Tibial artery (tissue), 4 donors: ENCODE results near the gene ADAD2.
"Not testable (repeated sequence)": the region's sequence is repeated elsewhere in the genome, so short reads cannot be mapped to it uniquely, and the experiment has no call there.

Experiments
- DNase-seq, 2 donors: peaks; one replicate each; pipeline ENCODE4 v3.0.0-alpha.2; 2019
- H3K27ac ChIP-seq, 2 donors: fragments of 200-600 bp; sonication (generic) in 1 of 2; 1 replicate in 1 of 2; 2 replicates in 1 of 2; pipeline ENCODE4 v1.5.1; 2018 to 2019; ENCODE audit warnings: mild to moderate bottlenecking in 1 of 2
- H3K27me3 ChIP-seq, 2 donors: fragments of 200-600 bp; sonication (generic) in 1 of 2; one replicate each; pipeline versions ENCODE4 v1.5.1 to v1.6.0; 2016 to 2019
- H3K36me3 ChIP-seq, 3 donors: fragments of 200-600 bp; sonication (generic) in 2 of 3; one replicate each; pipeline ENCODE4 v1.5.1; 2016 to 2019; ENCODE audit warnings: mild to moderate bottlenecking in 2 of 3
- H3K4me1 ChIP-seq, 4 donors: fragments of 200-600 bp; sonication (generic) in 2 of 4; 1 replicate in 3 of 4; 2 replicates in 1 of 4; pipeline ENCODE4 v1.5.1; 2016 to 2019
- H3K4me3 ChIP-seq, 2 donors: fragments of 200-600 bp; sonication (generic) in 1 of 2; 1 replicate in 1 of 2; 2 replicates in 1 of 2; pipeline ENCODE4 v1.5.1; 2018 to 2019; ENCODE audit warnings: mild to moderate bottlenecking in 2 of 2
- H3K9me3 ChIP-seq, 3 donors: fragments of 200-600 bp; sonication (generic) in 1 of 3; one replicate each; pipeline ENCODE4 v1.5.1; 2016 to 2019
- intact Hi-C: fragments of 100-400 bp; cut with DNase I; formaldehyde crosslinking; loops from one replicate; pipeline ENCODE4 v1.15.0; 2023; ENCODE audit warnings: low total_unique reads
- TF ChIP-seq, protein P1 (sequence below), 2 experiments: fragments of 200-600 bp in 1 of 2; fragments of 450-650 bp in 1 of 2; IDR thresholded peaks; one replicate each; pipeline ENCODE4 v1.5.1; 2017 to 2019; ENCODE audit warnings: antibody characterized with exemption in 2 of 2, mild to moderate bottlenecking in 1 of 2, moderate library complexity in 1 of 2

Gene ADAD2

GRCh38 chr16:84198401-84198800, 7.4 kb downstream of the ADAD2 start:
- no peak overlapping the region for H3K27ac ChIP-seq
- no peak for DNase-seq
- no peak overlapping the region for H3K4me3 ChIP-seq
- TF ChIP-seq, protein P1, sequence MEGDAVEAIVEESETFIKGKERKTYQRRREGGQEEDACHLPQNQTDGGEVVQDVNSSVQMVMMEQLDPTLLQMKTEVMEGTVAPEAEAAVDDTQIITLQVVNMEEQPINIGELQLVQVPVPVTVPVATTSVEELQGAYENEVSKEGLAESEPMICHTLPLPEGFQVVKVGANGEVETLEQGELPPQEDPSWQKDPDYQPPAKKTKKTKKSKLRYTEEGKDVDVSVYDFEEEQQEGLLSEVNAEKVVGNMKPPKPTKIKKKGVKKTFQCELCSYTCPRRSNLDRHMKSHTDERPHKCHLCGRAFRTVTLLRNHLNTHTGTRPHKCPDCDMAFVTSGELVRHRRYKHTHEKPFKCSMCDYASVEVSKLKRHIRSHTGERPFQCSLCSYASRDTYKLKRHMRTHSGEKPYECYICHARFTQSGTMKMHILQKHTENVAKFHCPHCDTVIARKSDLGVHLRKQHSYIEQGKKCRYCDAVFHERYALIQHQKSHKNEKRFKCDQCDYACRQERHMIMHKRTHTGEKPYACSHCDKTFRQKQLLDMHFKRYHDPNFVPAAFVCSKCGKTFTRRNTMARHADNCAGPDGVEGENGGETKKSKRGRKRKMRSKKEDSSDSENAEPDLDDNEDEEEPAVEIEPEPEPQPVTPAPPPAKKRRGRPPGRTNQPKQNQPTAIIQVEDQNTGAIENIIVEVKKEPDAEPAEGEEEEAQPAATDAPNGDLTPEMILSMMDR (IDR thresholded peaks at IDR 0.05) = no peak
- no peaks in the 10 kb centered on the region for H3K9me3 ChIP-seq
- no peaks in the 10 kb centered on the region for H3K36me3 ChIP-seq
- no peaks in the 10 kb centered on the region for H3K4me1 ChIP-seq
- H3K27me3 ChIP-seq = peaks cover 0 to 36% of the 10 kb centered on the region in 2 donors
- intact Hi-C loops = no loop called here

DNA sequence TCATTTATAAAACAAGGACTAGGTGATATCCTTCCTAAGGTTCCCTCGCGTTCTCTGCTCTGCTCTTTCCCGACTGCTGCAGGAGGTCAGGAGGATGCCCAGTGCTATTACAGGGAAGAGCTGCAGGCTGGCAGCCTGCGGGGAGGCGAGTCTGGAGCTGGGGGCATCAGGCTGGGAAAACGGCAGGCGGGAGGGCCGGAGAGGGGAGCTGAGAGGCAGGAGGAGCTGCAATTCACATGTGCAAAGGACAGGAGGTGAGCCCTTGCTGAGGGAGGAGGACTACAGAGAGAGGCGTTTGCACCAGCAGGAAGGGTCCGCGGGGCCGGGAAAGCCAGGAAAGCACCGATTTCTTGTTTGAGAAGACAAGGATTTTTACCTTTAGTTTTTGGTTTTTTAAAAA, 8.1 kb downstream of the ADAD2 start:
- Histone ChIP-seq H3K36me3 (no peaks in the 10 kb centered on the region), H3K4me3 (no peak overlapping the region), H3K9me3 (no peaks in the 10 kb centered on the region), H3K27ac (no peak overlapping the region), H3K27me3 (peaks cover 0 to 36% of the 10 kb centered on the region in 2 donors), H3K4me1 (no peaks in the 10 kb centered on the region)
- TF ChIP-seq, protein P1 (IDR thresholded peaks at IDR 0.05) = no peak
- DNase-seq = no peak
- intact Hi-C loops = no loop called here

- H3K27me3 ChIP-seq = peaks cover 0 to 29% of the 10 kb centered on the region in 2 donors
- no peaks in the 10 kb centered on the region for H3K9me3 ChIP-seq
- no peaks in the 10 kb centered on the region for H3K36me3 ChIP-seq
- H3K27ac ChIP-seq = no peak overlapping the region
- no peaks in the 10 kb centered on the region for H3K4me1 ChIP-seq
- TF ChIP-seq, protein P1 (IDR thresholded peaks at IDR 0.05) = no peak
- DNase-seq = peak in 1 of 2 donors; percentile 58
- no peak overlapping the region for H3K4me3 ChIP-seq
- intact Hi-C loops = no loop called here
These were observed 8.9 kb downstream of the ADAD2 start for GRCh38 chr16:84199861-84200260.

DNA sequence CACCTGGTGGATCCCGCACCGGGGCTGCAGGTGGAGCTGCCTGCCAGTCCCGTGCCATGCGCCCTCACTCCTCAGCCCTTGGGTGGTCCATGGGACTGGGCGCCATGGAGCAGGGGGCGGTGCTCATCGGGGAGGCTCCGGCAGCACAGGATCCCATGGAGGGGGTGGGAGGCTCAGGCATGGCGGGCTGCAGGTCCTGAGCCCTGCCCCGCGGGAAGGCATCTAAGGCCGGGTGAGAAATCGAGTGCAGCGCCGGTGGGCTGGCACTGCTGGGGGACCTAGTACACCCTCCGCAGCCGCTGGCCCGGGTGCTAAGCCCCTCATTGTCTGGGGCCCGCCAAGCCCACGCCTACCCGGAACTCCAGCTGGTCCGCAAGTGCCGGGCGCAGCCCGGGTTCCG, 13.6 kb downstream of the ADAD2 start:
- H3K4me1 ChIP-seq, H3K27me3 ChIP-seq, H3K9me3 ChIP-seq, H3K36me3 ChIP-seq, H3K4me3 ChIP-seq, H3K27ac ChIP-seq, intact Hi-C loops, DNase-seq: not testable (repeated sequence)

GRCh38 chr16:84205123-84205522, 14.2 kb downstream of the ADAD2 start:
- DNase-seq, H3K27me3 ChIP-seq, H3K27ac ChIP-seq, H3K4me1 ChIP-seq, H3K4me3 ChIP-seq, H3K9me3 ChIP-seq, intact Hi-C loops, H3K36me3 ChIP-seq: not testable (repeated sequence)

GRCh38 chr16:84205976-84206691, 15.2 kb downstream of the ADAD2 start:
- no peaks in the 10 kb centered on the region for H3K9me3 ChIP-seq
- DNase-seq = no peak
- H3K4me1 ChIP-seq = no peaks in the 10 kb centered on the region
- H3K27ac ChIP-seq = no peak overlapping the region
- no peaks in the 10 kb centered on the region for H3K36me3 ChIP-seq
- H3K27me3 ChIP-seq = peaks cover 0 to 2% of the 10 kb centered on the region in 2 donors
- intact Hi-C loops = no loop called here
- H3K4me3 ChIP-seq = no peak overlapping the region
- TF ChIP-seq, protein P1 (IDR thresholded peaks at IDR 0.05) = no peak

- no peak overlapping the region for H3K4me3 ChIP-seq
- no peak for DNase-seq
- TF ChIP-seq, protein P1 (IDR thresholded peaks at IDR 0.05) = no peak
- H3K27me3 ChIP-seq = peaks cover 0 to 2% of the 10 kb centered on the region in 2 donors
- no peaks in the 10 kb centered on the region for H3K4me1 ChIP-seq
- no peak overlapping the region for H3K27ac ChIP-seq
- H3K9me3 ChIP-seq = no peaks in the 10 kb centered on the region
- no peaks in the 10 kb centered on the region for H3K36me3 ChIP-seq
- intact Hi-C loops = no loop called here
These were observed 16.3 kb downstream of the ADAD2 start for GRCh38 chr16:84207251-84207650.
